Hepatocyte (in vitro differentiated cells): ENCODE measurements around the gene SYNE2. TPM values are rescaled to one million over a fixed set of nuclear protein-coding genes. Genes with fewer than 3 reads are reported as not detected.
"Not testable (repeated sequence)": the region's sequence is repeated elsewhere in the genome, so short reads cannot be mapped to it uniquely, and the experiment has no call there.

Source experiments
- DNase-seq: peaks from one replicate; pipeline ENCODE4 v3.0.0-alpha.2; 2016; ENCODE audit warnings: low spot score
- H2AFZ ChIP-seq: fragments of 200-600 bp; sonication (generic); 2 replicates; pipeline ENCODE4 v1.6.0; 2016; ENCODE audit warnings: antibody characterized with exemption, mild to moderate bottlenecking
- H3K27ac ChIP-seq: fragments of 200-600 bp; sonication (generic); 2 replicates; pipeline ENCODE4 v1.5.1; 2016; ENCODE audit warnings: mild to moderate bottlenecking
- H3K27me3 ChIP-seq: fragments of 200-600 bp; sonication (generic); 2 replicates; pipeline ENCODE4 v1.6.1; 2016
- H3K36me3 ChIP-seq: fragments of 200-600 bp; sonication (generic); replicated peaks from 2 replicates; pipeline ENCODE4 v1.5.1; 2016; ENCODE audit warnings: low read depth; ENCODE audit not compliant: insufficient read depth
- H3K4me1 ChIP-seq: fragments of 200-600 bp; sonication (generic); 2 replicates; pipeline ENCODE4 v1.5.1; 2016; ENCODE audit warnings: mild to moderate bottlenecking, moderate library complexity; ENCODE audit not compliant: insufficient read depth
- H3K4me2 ChIP-seq: fragments of 200-600 bp; sonication (generic); 2 replicates; pipeline ENCODE4 v1.6.0; 2016
- H3K4me3 ChIP-seq: fragments of 200-600 bp; sonication (generic); 2 replicates; pipeline ENCODE4 v1.5.1; 2016; ENCODE audit warnings: mild to moderate bottlenecking
- H3K79me2 ChIP-seq: fragments of 200-600 bp; sonication (generic); 2 replicates; pipeline ENCODE4 v1.6.0; 2017; ENCODE audit warnings: mild to moderate bottlenecking
- H3K9me2 ChIP-seq: fragments of 200-600 bp; sonication (generic); replicated peaks from 2 replicates; pipeline ENCODE4 v1.6.0; 2017; ENCODE audit warnings: mild to moderate bottlenecking; ENCODE audit not compliant: insufficient read depth
- H3K9me3 ChIP-seq: fragments of 200-600 bp; sonication (generic); 2 replicates; pipeline ENCODE4 v1.5.1; 2016; ENCODE audit warnings: low read depth, mild to moderate bottlenecking
- H4K20me1 ChIP-seq: fragments of 200-600 bp; sonication (generic); 2 replicates; pipeline ENCODE4 v1.6.0; 2016; ENCODE audit warnings: mild to moderate bottlenecking; ENCODE audit not compliant: insufficient read depth, poor library complexity, severe bottlenecking
- EZH2phosphoT487 ChIP-seq: fragments of 200-600 bp; sonication (generic); IDR thresholded peaks from one replicate; pipeline ENCODE4 v1.6.1; 2018; ENCODE audit warnings: antibody characterized with exemption, mild to moderate bottlenecking, low read depth, moderate library complexity; ENCODE audit not compliant: unreplicated experiment, severe bottlenecking
- WGBS: methylation state at CpG from one replicate; pipeline ENCODE4 v1.1.6; 2016; ENCODE audit warnings: low lambda C conversion rate; ENCODE audit errors: missing lambda C conversion rate; 5-methylcytosine and 5-hydroxymethylcytosine counted together
- polyA plus RNA-seq: library from polyadenylated mRNA; unstranded; fragments of >200 nt; fragmentation: Nextera tagmentation; extraction: Ambion mirVana; gene quantifications from 2 replicates; pipeline ENCODE4 v1.2.1, GENCODE V29; 2016
- total RNA-seq: library from RNA; depleted of rRNA; stranded (reverse); fragments of >200 nt; gene quantifications from 2 replicates; pipeline ENCODE4 v1.2.3, GENCODE V29; 2014
- TF ChIP-seq, protein P1 (sequence below): fragments of 200-600 bp; sonication (generic); IDR thresholded peaks from 2 replicates; pipeline ENCODE4 v1.5.1; 2016; ENCODE audit warnings: antibody characterized with exemption, mild to moderate bottlenecking; ENCODE audit not compliant: poor library complexity

The SYNE2 gene, protein sequence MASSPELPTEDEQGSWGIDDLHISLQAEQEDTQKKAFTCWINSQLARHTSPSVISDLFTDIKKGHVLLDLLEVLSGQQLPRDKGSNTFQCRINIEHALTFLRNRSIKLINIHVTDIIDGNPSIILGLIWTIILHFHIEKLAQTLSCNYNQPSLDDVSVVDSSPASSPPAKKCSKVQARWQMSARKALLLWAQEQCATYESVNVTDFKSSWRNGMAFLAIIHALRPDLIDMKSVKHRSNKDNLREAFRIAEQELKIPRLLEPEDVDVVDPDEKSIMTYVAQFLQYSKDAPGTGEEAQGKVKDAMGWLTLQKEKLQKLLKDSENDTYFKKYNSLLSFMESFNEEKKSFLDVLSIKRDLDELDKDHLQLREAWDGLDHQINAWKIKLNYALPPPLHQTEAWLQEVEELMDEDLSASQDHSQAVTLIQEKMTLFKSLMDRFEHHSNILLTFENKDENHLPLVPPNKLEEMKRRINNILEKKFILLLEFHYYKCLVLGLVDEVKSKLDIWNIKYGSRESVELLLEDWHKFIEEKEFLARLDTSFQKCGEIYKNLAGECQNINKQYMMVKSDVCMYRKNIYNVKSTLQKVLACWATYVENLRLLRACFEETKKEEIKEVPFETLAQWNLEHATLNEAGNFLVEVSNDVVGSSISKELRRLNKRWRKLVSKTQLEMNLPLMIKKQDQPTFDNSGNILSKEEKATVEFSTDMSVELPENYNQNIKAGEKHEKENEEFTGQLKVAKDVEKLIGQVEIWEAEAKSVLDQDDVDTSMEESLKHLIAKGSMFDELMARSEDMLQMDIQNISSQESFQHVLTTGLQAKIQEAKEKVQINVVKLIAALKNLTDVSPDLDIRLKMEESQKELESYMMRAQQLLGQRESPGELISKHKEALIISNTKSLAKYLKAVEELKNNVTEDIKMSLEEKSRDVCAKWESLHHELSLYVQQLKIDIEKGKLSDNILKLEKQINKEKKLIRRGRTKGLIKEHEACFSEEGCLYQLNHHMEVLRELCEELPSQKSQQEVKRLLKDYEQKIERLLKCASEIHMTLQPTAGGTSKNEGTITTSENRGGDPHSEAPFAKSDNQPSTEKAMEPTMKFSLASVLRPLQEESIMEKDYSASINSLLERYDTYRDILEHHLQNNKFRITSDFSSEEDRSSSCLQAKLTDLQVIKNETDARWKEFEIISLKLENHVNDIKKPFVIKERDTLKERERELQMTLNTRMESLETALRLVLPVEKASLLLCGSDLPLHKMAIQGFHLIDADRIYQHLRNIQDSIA (N-terminal part only)
- total RNA-seq (58.6 and 59.8 TPM in 2 replicates), polyA plus RNA-seq (21.0 and 24.5 TPM in 2 replicates)

GRCh38 chr14:63852817-63853731 lies at the start of gene SYNE2:
Gene SYNE2 (plus strand): TSS chr14:63853004. CDS start chr14:63909149, 56,145 bp downstream.
- Histone ChIP-seq H4K20me1 (no peaks in the 10 kb centered on the region), H2AFZ (peak within 1 kb of the TSS; percentile 100), H3K9me3 (no peaks in the 10 kb centered on the region), H3K79me2 (peaks cover 38% of the 10 kb centered on the region), H3K36me3 (no peaks in the 10 kb centered on the region), H3K4me3 (peak within 1 kb of the TSS; percentile 94), H3K9me2 (no peaks in the 10 kb centered on the region), H3K27ac (peak within 1 kb of the TSS; percentile 86), H3K4me1 (no peaks in the 10 kb centered on the region), H3K4me2 (peak within 1 kb of the TSS; percentile 96), H3K27me3 (no peaks in the 10 kb centered on the region)
- TF ChIP-seq, protein P1, sequence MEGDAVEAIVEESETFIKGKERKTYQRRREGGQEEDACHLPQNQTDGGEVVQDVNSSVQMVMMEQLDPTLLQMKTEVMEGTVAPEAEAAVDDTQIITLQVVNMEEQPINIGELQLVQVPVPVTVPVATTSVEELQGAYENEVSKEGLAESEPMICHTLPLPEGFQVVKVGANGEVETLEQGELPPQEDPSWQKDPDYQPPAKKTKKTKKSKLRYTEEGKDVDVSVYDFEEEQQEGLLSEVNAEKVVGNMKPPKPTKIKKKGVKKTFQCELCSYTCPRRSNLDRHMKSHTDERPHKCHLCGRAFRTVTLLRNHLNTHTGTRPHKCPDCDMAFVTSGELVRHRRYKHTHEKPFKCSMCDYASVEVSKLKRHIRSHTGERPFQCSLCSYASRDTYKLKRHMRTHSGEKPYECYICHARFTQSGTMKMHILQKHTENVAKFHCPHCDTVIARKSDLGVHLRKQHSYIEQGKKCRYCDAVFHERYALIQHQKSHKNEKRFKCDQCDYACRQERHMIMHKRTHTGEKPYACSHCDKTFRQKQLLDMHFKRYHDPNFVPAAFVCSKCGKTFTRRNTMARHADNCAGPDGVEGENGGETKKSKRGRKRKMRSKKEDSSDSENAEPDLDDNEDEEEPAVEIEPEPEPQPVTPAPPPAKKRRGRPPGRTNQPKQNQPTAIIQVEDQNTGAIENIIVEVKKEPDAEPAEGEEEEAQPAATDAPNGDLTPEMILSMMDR: peak; percentile 33
- no peak for TF ChIP-seq EZH2phosphoT487
- DNase-seq: peak; percentile 89
- 2% methylated on average over 74 of the region's 124 CpGs for WGBS

DNA sequence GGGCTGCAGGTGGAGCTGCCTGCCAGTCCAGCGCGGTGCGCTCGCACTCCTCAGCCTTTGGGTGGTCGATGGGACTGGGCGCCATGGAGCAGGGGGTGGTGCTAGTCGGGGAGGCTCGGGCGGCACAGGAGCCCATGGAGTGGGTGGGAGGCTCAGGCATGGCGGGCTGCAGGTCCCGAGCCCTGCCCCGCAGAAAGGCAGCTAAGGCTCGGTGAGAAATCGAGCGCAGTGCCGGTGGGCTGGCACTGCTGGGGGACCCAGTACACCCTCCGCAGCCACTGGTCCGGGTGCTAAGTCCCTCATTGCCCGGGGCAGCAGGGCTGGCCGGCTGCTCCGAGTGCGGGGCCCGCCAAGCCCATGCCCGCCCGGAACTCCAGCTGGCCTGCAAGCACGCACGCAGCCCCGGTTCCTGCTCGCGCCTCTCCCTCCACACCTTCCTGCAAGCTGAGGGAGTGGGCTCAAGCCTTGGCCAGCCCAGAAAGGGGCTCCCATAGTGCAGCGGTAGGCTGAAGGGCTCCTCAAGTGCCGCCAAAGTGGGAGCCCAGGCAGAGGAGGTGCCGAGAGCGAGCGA lies 49.5 kb upstream of the SYNE2 start:
- H3K79me2 ChIP-seq, H3K36me3 ChIP-seq, H3K27me3 ChIP-seq, H3K9me2 ChIP-seq, H3K4me2 ChIP-seq, H3K4me1 ChIP-seq, H3K27ac ChIP-seq, H2AFZ ChIP-seq, H3K9me3 ChIP-seq, DNase-seq, H3K4me3 ChIP-seq, H4K20me1 ChIP-seq: not testable (repeated sequence)
- over 99% methylated on average over 20 of the region's 35 CpGs for WGBS

- H2AFZ ChIP-seq, H3K4me2 ChIP-seq, H3K4me1 ChIP-seq, H3K9me2 ChIP-seq, DNase-seq, H3K27ac ChIP-seq, H3K27me3 ChIP-seq, H3K9me3 ChIP-seq, H3K4me3 ChIP-seq, H3K79me2 ChIP-seq, H3K36me3 ChIP-seq, H4K20me1 ChIP-seq: not testable (repeated sequence)
- WGBS: 81% methylated on average over 2 of the region's 2 CpGs
Observed at GRCh38 chr14:63806064-63806463, 46.7 kb upstream of the SYNE2 start.

DNA sequence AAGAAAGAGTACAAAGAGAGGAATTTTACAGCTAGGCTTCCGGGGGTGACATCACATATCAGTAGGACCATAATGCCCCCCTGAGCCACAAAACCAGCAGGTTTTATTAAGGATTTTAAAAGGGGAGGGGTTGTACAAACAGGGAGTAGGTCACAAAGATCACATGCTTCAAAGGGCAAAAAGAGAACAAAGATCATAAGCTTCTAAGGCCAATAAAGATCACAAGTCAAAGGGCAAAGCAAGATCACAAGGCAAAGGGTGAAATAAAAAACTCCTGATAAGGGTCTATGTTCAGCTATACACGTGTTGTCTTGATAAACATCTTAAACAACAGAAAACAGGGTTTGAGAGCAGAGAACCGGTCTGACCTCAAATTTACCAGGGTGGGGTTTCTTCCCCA lies 41.1 kb upstream of the SYNE2 start:
- H3K27ac ChIP-seq, H3K4me2 ChIP-seq, H3K79me2 ChIP-seq, H3K9me3 ChIP-seq, H3K27me3 ChIP-seq, H3K36me3 ChIP-seq, H3K4me1 ChIP-seq, H3K4me3 ChIP-seq, H4K20me1 ChIP-seq, H2AFZ ChIP-seq, H3K9me2 ChIP-seq, DNase-seq: not testable (repeated sequence)
- WGBS: 42% methylated on average over 3 of the region's 3 CpGs
